GM23338 (cell line): ENCODE data around the gene SSH3. TPM values are rescaled to one million over a fixed set of nuclear protein-coding genes. Genes with fewer than 3 reads are reported as not detected.

Experiments used
- CREB1 ChIP-seq: fragments of 250-450 bp; sonication (Bioruptor Pico); IDR thresholded peaks from 2 replicates; pipeline ENCODE4 v1.5.0; 2020; ENCODE audit warnings: low read depth, mild to moderate bottlenecking, moderate library complexity
- EZH2 ChIP-seq: fragments of 200-600 bp; sonication (generic); IDR thresholded peaks from one replicate; pipeline ENCODE4 v1.8.0; 2017; ENCODE audit warnings: antibody characterized with exemption, mild to moderate bottlenecking, low read depth; ENCODE audit not compliant: unreplicated experiment
- polyA plus RNA-seq: library from polyadenylated mRNA; unstranded; fragments of >200 nt; fragmentation: Nextera tagmentation; extraction: Ambion mirVana; gene quantifications from 2 replicates; pipeline ENCODE4 v1.2.1, GENCODE V29; 2016
- total RNA-seq: library from RNA; depleted of rRNA; stranded (reverse); fragments of >200 nt; shearing (Covaris generic); gene quantifications from 2 replicates; pipeline ENCODE4 v1.2.3, GENCODE V29; 2014
- TF ChIP-seq, protein P1 (sequence below): fragments of 250-450 bp; sonication (Bioruptor Pico); IDR thresholded peaks from 2 replicates; pipeline ENCODE4 v1.5.0; 2020; ENCODE audit warnings: mild to moderate bottlenecking, moderate library complexity
- TF ChIP-seq, protein P2 (sequence below): IDR thresholded peaks from one replicate; pipeline ENCODE4 v1.6.1; 2018; ENCODE audit warnings: antibody characterized with exemption; ENCODE audit not compliant: unreplicated experiment

The SSH3 gene
- total and polyA plus RNA-seq, 2 experiments from 2014 or later, result 17.8 to 40.0 TPM

DNA sequence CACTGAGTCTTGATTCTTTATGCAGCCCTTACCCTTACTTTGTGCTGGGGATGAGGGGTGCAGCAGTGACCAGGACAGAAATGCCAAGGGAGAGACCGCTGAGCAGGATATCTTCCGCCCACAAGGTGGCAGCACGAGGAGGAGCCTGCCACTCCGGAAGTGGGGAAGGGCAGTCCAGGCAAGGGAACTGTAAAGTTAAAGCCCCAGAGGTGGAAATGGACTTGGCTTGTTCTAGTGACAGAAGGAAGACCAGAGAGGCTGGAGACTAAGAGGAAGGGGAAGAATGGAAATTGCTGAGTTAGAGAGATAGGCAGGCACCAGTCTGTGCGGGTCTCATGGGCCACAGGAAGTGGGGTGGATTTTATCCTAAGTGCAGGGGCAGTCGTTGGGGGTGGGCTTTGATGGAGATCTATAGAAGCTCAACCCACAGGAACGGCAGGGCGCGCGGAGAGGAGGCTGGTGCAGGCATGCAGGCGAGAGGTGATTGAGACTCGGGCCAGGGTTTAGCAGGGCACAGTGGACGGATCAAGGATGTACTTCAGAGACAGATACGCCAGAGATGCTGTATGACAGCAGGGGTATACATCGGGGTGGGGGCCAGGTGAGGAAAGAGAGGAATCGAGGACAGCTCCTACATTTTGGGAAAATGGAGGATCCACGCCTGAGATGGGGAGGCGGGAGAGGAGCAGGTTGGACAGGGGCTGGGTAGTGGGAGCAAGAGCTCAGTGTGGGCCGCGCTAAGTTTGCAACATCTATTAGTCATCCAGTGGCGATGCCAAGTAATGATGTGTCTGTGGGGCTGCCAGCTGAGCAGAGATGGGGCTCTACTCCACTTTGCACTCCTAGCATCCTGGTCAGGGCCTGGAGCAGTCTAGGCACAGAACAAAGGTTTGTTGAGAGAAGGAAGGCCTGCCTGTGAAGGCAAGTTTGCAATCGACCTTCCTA lies 40.3 kb upstream of the SSH3 start (continued):
- TF ChIP-seq, protein P1, sequence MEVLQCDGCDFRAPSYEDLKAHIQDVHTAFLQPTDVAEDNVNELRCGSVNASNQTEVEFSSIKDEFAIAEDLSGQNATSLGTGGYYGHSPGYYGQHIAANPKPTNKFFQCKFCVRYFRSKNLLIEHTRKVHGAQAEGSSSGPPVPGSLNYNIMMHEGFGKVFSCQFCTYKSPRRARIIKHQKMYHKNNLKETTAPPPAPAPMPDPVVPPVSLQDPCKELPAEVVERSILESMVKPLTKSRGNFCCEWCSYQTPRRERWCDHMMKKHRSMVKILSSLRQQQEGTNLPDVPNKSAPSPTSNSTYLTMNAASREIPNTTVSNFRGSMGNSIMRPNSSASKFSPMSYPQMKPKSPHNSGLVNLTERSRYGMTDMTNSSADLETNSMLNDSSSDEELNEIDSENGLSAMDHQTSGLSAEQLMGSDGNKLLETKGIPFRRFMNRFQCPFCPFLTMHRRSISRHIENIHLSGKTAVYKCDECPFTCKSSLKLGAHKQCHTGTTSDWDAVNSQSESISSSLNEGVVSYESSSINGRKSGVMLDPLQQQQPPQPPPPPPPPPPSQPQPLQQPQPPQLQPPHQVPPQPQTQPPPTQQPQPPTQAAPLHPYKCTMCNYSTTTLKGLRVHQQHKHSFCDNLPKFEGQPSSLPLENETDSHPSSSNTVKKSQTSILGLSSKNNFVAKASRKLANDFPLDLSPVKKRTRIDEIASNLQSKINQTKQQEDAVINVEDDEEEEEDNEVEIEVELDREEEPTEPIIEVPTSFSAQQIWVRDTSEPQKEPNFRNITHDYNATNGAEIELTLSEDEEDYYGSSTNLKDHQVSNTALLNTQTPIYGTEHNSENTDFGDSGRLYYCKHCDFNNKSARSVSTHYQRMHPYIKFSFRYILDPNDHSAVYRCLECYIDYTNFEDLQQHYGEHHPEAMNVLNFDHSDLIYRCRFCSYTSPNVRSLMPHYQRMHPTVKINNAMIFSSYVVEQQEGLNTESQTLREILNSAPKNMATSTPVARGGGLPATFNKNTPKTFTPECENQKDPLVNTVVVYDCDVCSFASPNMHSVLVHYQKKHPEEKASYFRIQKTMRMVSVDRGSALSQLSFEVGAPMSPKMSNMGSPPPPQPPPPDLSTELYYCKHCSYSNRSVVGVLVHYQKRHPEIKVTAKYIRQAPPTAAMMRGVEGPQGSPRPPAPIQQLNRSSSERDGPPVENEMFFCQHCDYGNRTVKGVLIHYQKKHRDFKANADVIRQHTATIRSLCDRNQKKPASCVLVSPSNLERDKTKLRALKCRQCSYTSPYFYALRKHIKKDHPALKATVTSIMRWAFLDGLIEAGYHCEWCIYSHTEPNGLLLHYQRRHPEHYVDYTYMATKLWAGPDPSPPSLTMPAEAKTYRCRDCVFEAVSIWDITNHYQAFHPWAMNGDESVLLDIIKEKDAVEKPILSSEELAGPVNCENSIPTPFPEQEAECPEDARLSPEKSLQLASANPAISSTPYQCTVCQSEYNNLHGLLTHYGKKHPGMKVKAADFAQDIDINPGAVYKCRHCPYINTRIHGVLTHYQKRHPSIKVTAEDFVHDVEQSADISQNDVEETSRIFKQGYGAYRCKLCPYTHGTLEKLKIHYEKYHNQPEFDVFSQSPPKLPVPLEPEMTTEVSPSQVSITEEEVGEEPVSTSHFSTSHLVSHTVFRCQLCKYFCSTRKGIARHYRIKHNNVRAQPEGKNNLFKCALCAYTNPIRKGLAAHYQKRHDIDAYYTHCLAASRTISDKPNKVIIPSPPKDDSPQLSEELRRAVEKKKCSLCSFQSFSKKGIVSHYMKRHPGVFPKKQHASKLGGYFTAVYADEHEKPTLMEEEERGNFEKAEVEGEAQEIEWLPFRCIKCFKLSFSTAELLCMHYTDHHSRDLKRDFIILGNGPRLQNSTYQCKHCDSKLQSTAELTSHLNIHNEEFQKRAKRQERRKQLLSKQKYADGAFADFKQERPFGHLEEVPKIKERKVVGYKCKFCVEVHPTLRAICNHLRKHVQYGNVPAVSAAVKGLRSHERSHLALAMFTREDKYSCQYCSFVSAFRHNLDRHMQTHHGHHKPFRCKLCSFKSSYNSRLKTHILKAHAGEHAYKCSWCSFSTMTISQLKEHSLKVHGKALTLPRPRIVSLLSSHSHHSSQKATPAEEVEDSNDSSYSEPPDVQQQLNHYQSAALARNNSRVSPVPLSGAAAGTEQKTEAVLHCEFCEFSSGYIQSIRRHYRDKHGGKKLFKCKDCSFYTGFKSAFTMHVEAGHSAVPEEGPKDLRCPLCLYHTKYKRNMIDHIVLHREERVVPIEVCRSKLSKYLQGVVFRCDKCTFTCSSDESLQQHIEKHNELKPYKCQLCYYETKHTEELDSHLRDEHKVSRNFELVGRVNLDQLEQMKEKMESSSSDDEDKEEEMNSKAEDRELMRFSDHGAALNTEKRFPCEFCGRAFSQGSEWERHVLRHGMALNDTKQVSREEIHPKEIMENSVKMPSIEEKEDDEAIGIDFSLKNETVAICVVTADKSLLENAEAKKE (CRISPR knock-in tag), result no peak
- no peak for TF ChIP-seq CREB1 (CRISPR knock-in tag)
- no peak for TF ChIP-seq EZH2
- TF ChIP-seq, protein P2, sequence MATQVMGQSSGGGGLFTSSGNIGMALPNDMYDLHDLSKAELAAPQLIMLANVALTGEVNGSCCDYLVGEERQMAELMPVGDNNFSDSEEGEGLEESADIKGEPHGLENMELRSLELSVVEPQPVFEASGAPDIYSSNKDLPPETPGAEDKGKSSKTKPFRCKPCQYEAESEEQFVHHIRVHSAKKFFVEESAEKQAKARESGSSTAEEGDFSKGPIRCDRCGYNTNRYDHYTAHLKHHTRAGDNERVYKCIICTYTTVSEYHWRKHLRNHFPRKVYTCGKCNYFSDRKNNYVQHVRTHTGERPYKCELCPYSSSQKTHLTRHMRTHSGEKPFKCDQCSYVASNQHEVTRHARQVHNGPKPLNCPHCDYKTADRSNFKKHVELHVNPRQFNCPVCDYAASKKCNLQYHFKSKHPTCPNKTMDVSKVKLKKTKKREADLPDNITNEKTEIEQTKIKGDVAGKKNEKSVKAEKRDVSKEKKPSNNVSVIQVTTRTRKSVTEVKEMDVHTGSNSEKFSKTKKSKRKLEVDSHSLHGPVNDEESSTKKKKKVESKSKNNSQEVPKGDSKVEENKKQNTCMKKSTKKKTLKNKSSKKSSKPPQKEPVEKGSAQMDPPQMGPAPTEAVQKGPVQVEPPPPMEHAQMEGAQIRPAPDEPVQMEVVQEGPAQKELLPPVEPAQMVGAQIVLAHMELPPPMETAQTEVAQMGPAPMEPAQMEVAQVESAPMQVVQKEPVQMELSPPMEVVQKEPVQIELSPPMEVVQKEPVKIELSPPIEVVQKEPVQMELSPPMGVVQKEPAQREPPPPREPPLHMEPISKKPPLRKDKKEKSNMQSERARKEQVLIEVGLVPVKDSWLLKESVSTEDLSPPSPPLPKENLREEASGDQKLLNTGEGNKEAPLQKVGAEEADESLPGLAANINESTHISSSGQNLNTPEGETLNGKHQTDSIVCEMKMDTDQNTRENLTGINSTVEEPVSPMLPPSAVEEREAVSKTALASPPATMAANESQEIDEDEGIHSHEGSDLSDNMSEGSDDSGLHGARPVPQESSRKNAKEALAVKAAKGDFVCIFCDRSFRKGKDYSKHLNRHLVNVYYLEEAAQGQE, result no peak
